ENCODE results near the gene CD164L2.

Gene CD164L2

GRCh38 chr1:27381969-27382762 lies 967 bp downstream of the CD164L2 start:
- no peak for DNase-seq

GRCh38 chr1:27380766-27381733 lies 2.1 kb downstream of the CD164L2 start:
- no peak for DNase-seq

- no peak for DNase-seq
These were observed 2.9 kb downstream of the CD164L2 start for GRCh38 chr1:27380224-27380623.

- DNase-seq, result no peak
These were observed 3.5 kb downstream of the CD164L2 start for GRCh38 chr1:27379564-27380122.

- DNase-seq, result no peak
These were observed 5.2 kb downstream of the CD164L2 start for GRCh38 chr1:27377760-27378495.

GRCh38 chr1:27374362-27375086 lies 8.6 kb downstream of the CD164L2 start, which contains the start of gene FCN3:
TSS of gene FCN3 (minus strand) at chr1:27374824. CDS start at chr1:27374818, 6 bp downstream.
- no peak for DNase-seq

GRCh38 chr1:27372808-27373690 lies 10.1 kb downstream of the CD164L2 start:
- no peak for DNase-seq

- no peak for DNase-seq
These were observed 10.9 kb downstream of the CD164L2 start for GRCh38 chr1:27372022-27372807.

GRCh38 chr1:27368869-27369582 lies 14.1 kb downstream of the CD164L2 start:
- no peak for DNase-seq

- no peak for DNase-seq
These were observed 15.9 kb downstream of the CD164L2 start for GRCh38 chr1:27367160-27367650.

- DNase-seq, result peak; percentile 51
These were observed 16.5 kb downstream of the CD164L2 start, which contains the start of gene MAP3K6 for GRCh38 chr1:27366411-27367159. TSS of gene MAP3K6 (minus strand) at chr1:27366961. CDS start at chr1:27366597, 364 bp downstream.

GRCh38 chr1:27366113-27366410 lies 17.1 kb downstream of the CD164L2 start:
- DNase-seq, result peak; percentile 76

- DNase-seq, result peak; percentile 82
These were observed 17.6 kb downstream of the CD164L2 start for GRCh38 chr1:27365372-27366112.

- no peak for DNase-seq
These were observed 18.3 kb downstream of the CD164L2 start for GRCh38 chr1:27364696-27365371.

- no peak for DNase-seq
These were observed 19.1 kb downstream of the CD164L2 start for GRCh38 chr1:27363766-27364695.

- no peak for DNase-seq
These were observed 21.6 kb downstream of the CD164L2 start for GRCh38 chr1:27361553-27361952.

All from activated CD4-positive, alpha-beta T cell treated with anti-CD3 and anti-CD28 coated beads, Interleukin-2, amount 50 U/mL, for 16 hours (primary cell).